HepG2 (cell line): ENCODE measurements around the gene PEX10. TPM values are rescaled to one million over a fixed set of nuclear protein-coding genes. Genes with fewer than 3 reads are reported as not detected.

Source experiments
- AKAP8 ChIP-seq: sonication (generic); formaldehyde crosslinking; IDR thresholded peaks from 2 replicates; pipeline ENCODE4 v1.5.1; 2020; ENCODE audit warnings: mild to moderate bottlenecking, missing genetic modification reagents
- ELK4 ChIP-seq: sonication (generic); formaldehyde crosslinking; IDR thresholded peaks from 2 replicates; pipeline ENCODE4 v1.9.0; 2021; ENCODE audit warnings: missing genetic modification reagents, borderline replicate concordance
- ERF ChIP-seq: IDR thresholded peaks from 2 replicates; pipeline ENCODE4 v1.6.1; 2018; ENCODE audit warnings: missing biosample characterization, missing genetic modification reagents
- FIP1L1 ChIP-seq: fragments of 200-400 bp; formaldehyde crosslinking; IDR thresholded peaks from 2 replicates; pipeline ENCODE4 v1.6.1; 2018; ENCODE audit warnings: low read depth, mild to moderate bottlenecking, low read length, moderate library complexity, borderline replicate concordance; ENCODE audit not compliant: insufficient read depth
- HMGXB4 ChIP-seq, 2 experiments: sonication (generic) in 1 of 2; formaldehyde crosslinking in 1 of 2; IDR thresholded peaks; 2 replicates each; pipeline versions ENCODE4 v1.4.0 to v1.6.1; 2018 to 2020; ENCODE audit warnings: missing genetic modification reagents in 2 of 2, borderline replicate concordance in 1 of 2, low read depth in 1 of 2, mild to moderate bottlenecking in 1 of 2, missing biosample characterization in 1 of 2
- HOXA3 ChIP-seq: sonication (generic); formaldehyde crosslinking; IDR thresholded peaks from 2 replicates; pipeline ENCODE4 v1.5.0; 2020; ENCODE audit warnings: missing genetic modification reagents
- PITX1 ChIP-seq: sonication (generic); formaldehyde crosslinking; IDR thresholded peaks from 2 replicates; pipeline ENCODE4 v1.5.1; 2020; ENCODE audit warnings: mild to moderate bottlenecking, missing genetic modification reagents
- SALL2 ChIP-seq: sonication (generic); formaldehyde crosslinking; IDR thresholded peaks from 2 replicates; pipeline ENCODE4 v1.8.1; 2023; ENCODE audit warnings: mild to moderate bottlenecking, missing genetic modification reagents, inconsistent platforms
- SYNCRIP ChIP-seq: fragments of 200-400 bp; formaldehyde crosslinking; IDR thresholded peaks from 2 replicates; pipeline ENCODE4 v1.6.1; 2018; ENCODE audit warnings: mild to moderate bottlenecking, low read depth, low read length; ENCODE audit not compliant: insufficient read depth
- TBP ChIP-seq: sonication (generic); formaldehyde crosslinking; IDR thresholded peaks from 2 replicates; pipeline ENCODE4 v1.5.0; 2020; ENCODE audit warnings: missing genetic modification reagents
- ZNF260 ChIP-seq: sonication (generic); formaldehyde crosslinking; IDR thresholded peaks from 2 replicates; pipeline ENCODE4 v1.4.0; 2020; ENCODE audit warnings: missing genetic modification reagents, low read depth, mild to moderate bottlenecking, borderline replicate concordance
- ZNF318 ChIP-seq: sonication (generic); formaldehyde crosslinking; IDR thresholded peaks from 2 replicates; pipeline ENCODE4 v1.4.0; 2020; ENCODE audit warnings: mild to moderate bottlenecking, missing genetic modification reagents
- ZNF33B ChIP-seq: sonication (generic); formaldehyde crosslinking; IDR thresholded peaks from 2 replicates; pipeline ENCODE4 v1.5.1; 2020; ENCODE audit warnings: mild to moderate bottlenecking, missing genetic modification reagents
- ZNF362 ChIP-seq: sonication (generic); formaldehyde crosslinking; IDR thresholded peaks from 2 replicates; pipeline ENCODE4 v1.4.0; 2020; ENCODE audit warnings: missing genetic modification reagents, mild to moderate bottlenecking, borderline replicate concordance
- ZNF451 ChIP-seq: sonication (generic); formaldehyde crosslinking; IDR thresholded peaks from 2 replicates; pipeline ENCODE4 v1.5.0; 2020; ENCODE audit warnings: mild to moderate bottlenecking, missing genetic modification reagents
- ZNF709 ChIP-seq: sonication (generic); formaldehyde crosslinking; IDR thresholded peaks from 2 replicates; pipeline ENCODE4 v1.5.0; 2020; ENCODE audit warnings: mild to moderate bottlenecking, missing genetic modification reagents
- polyA plus RNA-seq, 8 experiments: library from polyadenylated mRNA; depleted of rRNA in 3 of 8; stranded (reverse) in 7 of 8; unstranded in 1 of 8; fragments of >200 nt; fragmentation: Illumina TruSeq in 4 of 8; extraction: Trizol in 4 of 8; gene quantifications; 2 replicates each; pipeline versions ENCODE4 v1.2.1 to v1.2.3, GENCODE V29; 2011 to 2016; ENCODE audit warnings: low read depth in 4 of 8, missing spikeins in 1 of 8, mixed read lengths in 1 of 8; ENCODE audit not compliant: insufficient read depth in 1 of 8
- total RNA-seq, 5 experiments: library from RNA; depleted of rRNA; stranded (reverse); fragments of >200 nt; fragmentation: Illumina TruSeq; extraction: Trizol; gene quantifications; 2 replicates each; pipeline ENCODE4 v1.2.3, GENCODE V29; 2016; ENCODE audit warnings: low read depth in 1 of 5

The PEX10 gene
- total and polyA plus RNA-seq, 2 of the 13 experiments (the other 11 are each of a cell fraction or from before 2014, with no cell fraction given): 16.1 to 39.6 TPM

GRCh38 chr1:2414297-2414958, 2.1 kb upstream of the PEX10 start (continued):
- TF ChIP-seq ZNF318 (CRISPR knock-in tag) (no peak), ZNF33B (CRISPR knock-in tag) (no peak), ZNF260 (CRISPR knock-in tag) (no peak), HOXA3 (CRISPR knock-in tag) (peak; percentile 20; the same call in 1 of the 2 replicates), FIP1L1 (0 out of 2 replicates have a peak, but pooled peaks have one; percentile 22), ZNF451 (CRISPR knock-in tag) (0 out of 2 replicates have a peak, but pooled peaks have one; percentile 23), HMGXB4 (CRISPR knock-in tag; IDR thresholded peaks at IDR 0.05; ENCODE audit: borderline replicate concordance in 1 of 2, low read depth in 1 of 2) (peak in 1 of 2 experiments; percentile 40; a peak in 1 of 4 replicates), ZNF362 (CRISPR knock-in tag) (no peak), PITX1 (peak; percentile 69; the same call in 1 of the 2 replicates), ERF (CRISPR knock-in tag) (no peak; the same call in 1 of the 2 replicates), ZNF709 (no peak; the same call in 1 of the 2 replicates), TBP (CRISPR knock-in tag) (no peak), ELK4 (no peak), AKAP8 (CRISPR knock-in tag) (peak; percentile 94), SALL2 (0 out of 2 replicates have a peak, but pooled peaks have one; percentile 30), SYNCRIP (no peak)
